GM10248 (cell line): ENCODE results near the gene TRIM29.

ENCODE experiments used
- CTCF ChIA-PET: fragments of 300-600 bp; sonication (Branson Sonifier 250); formaldehyde crosslinking; extraction: SDS; loops from one replicate; lab custom pipeline; 2021; ENCODE audit warnings: antibody characterized with exemption; lab: Yijun Ruan, JAX
- POLR2A ChIA-PET: fragments of 350-650 bp; sonication (Branson Sonifier 250); formaldehyde crosslinking; extraction: SDS; loops from one replicate; lab custom pipeline; 2020; ENCODE audit warnings: antibody characterized with exemption; lab: Yijun Ruan, JAX
- DNase-seq: peaks from one replicate; pipeline ENCODE4 v3.0.0; 2012; ENCODE audit errors: extremely low spot score
- CTCF ChIP-seq: IDR thresholded peaks from 2 replicates; pipeline ENCODE4 v1.5.1; 2012; ENCODE audit warnings: mild to moderate bottlenecking, low read depth; ENCODE audit errors: extremely low read depth, missing control alignments, control extremely low read depth

Gene TRIM29

GRCh38 chr11:120109531-120109930 lies 28.4 kb downstream of the TRIM29 start:
- POLR2A ChIA-PET = no interaction called here
- no peak for DNase-seq
- no peak for TF ChIP-seq CTCF
- CTCF ChIA-PET = interaction anchor here (1.2 to 5.3 kb wide), 15 partner anchors 9 to 635 kb away, joined by 4 to 60 read pairs (median 8); partner anchors contain the start of gene NECTIN1

DNA sequence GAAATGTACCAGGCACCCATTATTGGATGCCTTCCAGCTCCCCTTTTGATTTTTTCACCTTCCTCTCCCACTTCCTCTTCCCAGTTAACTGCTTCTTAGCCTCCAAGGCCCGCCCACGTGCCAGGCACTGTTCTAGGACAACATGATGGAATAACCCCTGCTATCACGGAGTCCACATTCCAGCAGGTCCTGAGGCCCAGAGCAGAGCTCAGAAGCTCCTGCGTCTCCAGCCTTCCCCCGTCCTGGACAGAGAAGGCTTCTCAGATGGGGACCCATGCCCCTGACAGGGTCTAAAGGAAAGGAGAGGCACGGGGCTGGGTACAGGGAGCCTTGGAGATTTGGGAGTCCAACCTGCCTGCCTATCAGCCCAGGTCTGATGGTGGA lies 29.1 kb downstream of the TRIM29 start:
- ChIA-PET CTCF (interaction anchor here (0.6 to 5.3 kb wide), 56 partner anchors 8 to 760 kb away, joined by 3 to 60 read pairs (median 4); partner anchors contain the start of gene NECTIN1), POLR2A (interaction anchor here (0.6 kb wide), 1 partner anchor 1690 kb away, joined by 3 read pairs; no protein-coding TSS in a partner anchor)
- TF ChIP-seq CTCF = no peak
- DNase-seq = no peak

GRCh38 chr11:120108154-120108784 lies 29.6 kb downstream of the TRIM29 start:
- ChIA-PET POLR2A (interaction anchor here (0.6 kb wide), 1 partner anchor 1689 kb away, joined by 3 read pairs; no protein-coding TSS in a partner anchor), CTCF (interaction anchor here (0.6 to 5.3 kb wide), 57 partner anchors 8 to 760 kb away, joined by 3 to 60 read pairs (median 4); partner anchors contain the start of gene NECTIN1)
- TF ChIP-seq CTCF = peak; percentile 99
- DNase-seq = peak; percentile 90

DNA sequence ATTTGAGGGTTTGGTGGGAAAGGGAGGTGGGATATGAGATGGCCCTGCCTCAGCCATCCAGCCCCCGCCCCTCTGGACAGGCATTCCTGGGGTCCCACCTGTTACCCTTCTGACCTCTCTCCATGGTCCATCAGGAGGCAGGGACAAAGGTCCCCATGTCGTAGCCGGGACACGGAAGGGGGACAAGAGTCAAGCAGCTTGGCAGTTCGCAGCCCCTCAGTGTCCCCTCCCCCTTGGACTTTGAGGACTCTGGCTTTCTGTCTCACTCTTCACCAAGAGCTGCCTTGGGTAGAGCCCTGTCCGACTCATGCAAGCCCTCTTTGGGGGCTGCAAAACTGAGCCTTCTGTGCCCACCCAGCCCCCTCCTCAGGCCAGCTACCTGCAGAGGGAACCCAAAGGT lies 30.2 kb downstream of the TRIM29 start:
- DNase-seq = no peak
- ChIA-PET POLR2A (no interaction called here), CTCF (interaction anchor here (0.7 to 5.3 kb wide), 35 partner anchors 10 to 759 kb away, joined by 3 to 60 read pairs (median 4); partner anchors contain the start of gene NECTIN1)
- TF ChIP-seq CTCF = no peak

GRCh38 chr11:120106354-120107150 lies 31.4 kb downstream of the TRIM29 start:
- no peak for DNase-seq
- CTCF ChIA-PET = interaction anchor here (0.7 to 5.3 kb wide), 9 partner anchors 9 to 461 kb away, joined by 3 to 60 read pairs (median 4); no protein-coding TSS in a partner anchor
- TF ChIP-seq CTCF = no peak
- POLR2A ChIA-PET = no interaction called here

DNA sequence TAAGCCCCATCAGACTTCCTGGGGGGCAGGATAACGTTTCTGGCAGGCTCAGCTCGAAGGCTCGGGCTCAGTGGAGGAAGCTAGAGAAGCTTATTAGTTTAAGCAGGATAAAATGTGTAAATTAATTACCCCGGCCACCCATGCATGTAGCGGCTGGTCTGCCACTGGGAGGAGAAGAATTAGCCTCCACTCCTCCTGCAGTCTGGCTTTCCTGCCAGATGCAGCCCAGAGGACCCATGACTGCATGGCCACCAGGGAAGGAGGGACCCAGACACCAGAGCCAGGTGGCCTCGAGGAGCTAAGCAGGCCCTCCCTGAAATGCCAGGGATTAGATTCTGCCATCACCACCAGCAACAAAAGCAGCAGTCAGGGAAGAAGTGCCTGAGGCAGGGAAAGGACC lies 32.3 kb downstream of the TRIM29 start:
- TF ChIP-seq CTCF = no peak
- POLR2A ChIA-PET = no interaction called here
- CTCF ChIA-PET = interaction anchor here (1.2 to 5.3 kb wide), 4 partner anchors 66 to 460 kb away, joined by 3 to 60 read pairs (median 4); no protein-coding TSS in a partner anchor
- DNase-seq = no peak
